Measurements from ENCODE around the gene STPG2. TPM values are rescaled to one million over a fixed set of nuclear protein-coding genes. Genes with fewer than 3 reads are reported as not detected.

STPG2 gene
- total RNA-seq, 1 donor from 2014 or later: 2.5 TPM

GRCh38 chr4:98170035-98170434 lies 26.8 kb upstream of the STPG2 start:
- no peak overlapping the region for H3K4me3 Mint-ChIP-seq (ENCODE audit: unreplicated experiment)
- no peaks in the 10 kb centered on the region for H3K9me3 Mint-ChIP-seq (ENCODE audit: unreplicated experiment)
- TF ChIP-seq, protein P1, sequence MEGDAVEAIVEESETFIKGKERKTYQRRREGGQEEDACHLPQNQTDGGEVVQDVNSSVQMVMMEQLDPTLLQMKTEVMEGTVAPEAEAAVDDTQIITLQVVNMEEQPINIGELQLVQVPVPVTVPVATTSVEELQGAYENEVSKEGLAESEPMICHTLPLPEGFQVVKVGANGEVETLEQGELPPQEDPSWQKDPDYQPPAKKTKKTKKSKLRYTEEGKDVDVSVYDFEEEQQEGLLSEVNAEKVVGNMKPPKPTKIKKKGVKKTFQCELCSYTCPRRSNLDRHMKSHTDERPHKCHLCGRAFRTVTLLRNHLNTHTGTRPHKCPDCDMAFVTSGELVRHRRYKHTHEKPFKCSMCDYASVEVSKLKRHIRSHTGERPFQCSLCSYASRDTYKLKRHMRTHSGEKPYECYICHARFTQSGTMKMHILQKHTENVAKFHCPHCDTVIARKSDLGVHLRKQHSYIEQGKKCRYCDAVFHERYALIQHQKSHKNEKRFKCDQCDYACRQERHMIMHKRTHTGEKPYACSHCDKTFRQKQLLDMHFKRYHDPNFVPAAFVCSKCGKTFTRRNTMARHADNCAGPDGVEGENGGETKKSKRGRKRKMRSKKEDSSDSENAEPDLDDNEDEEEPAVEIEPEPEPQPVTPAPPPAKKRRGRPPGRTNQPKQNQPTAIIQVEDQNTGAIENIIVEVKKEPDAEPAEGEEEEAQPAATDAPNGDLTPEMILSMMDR (IDR thresholded peaks at IDR 0.05; ENCODE audit: unreplicated experiment): no peak
- H3K4me1 Mint-ChIP-seq (ENCODE audit: unreplicated experiment): no peaks in the 10 kb centered on the region
- no peak overlapping the region for H3K27ac Mint-ChIP-seq (ENCODE audit: unreplicated experiment)
- H3K36me3 Mint-ChIP-seq (ENCODE audit: low read depth, unreplicated experiment): no peaks in the 10 kb centered on the region
- no peaks in the 10 kb centered on the region for H3K27me3 Mint-ChIP-seq (ENCODE audit: unreplicated experiment)
- no peak for DNase-seq (ENCODE audit: low spot score)

DNA sequence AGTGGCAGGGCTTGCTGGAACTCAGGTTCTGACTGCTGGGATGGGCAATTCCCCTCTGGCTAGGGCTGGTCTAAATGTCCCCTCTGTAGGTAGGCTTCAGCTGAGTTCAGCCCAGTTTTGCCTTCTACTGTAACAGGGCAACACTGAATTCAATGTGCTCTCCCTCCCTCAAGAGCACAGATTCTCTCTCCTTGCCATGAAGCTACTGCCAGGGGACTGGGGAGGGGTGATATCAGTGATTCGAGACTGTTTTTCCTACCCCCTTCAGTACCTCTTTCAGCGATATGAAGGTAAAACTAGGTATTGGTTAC lies 23.4 kb upstream of the STPG2 start:
- Mint-ChIP-seq H3K9me3 (ENCODE audit: unreplicated experiment) (no peaks in the 10 kb centered on the region), H3K4me3 (ENCODE audit: unreplicated experiment) (no peak overlapping the region), H3K36me3 (ENCODE audit: low read depth, unreplicated experiment) (no peaks in the 10 kb centered on the region), H3K4me1 (ENCODE audit: unreplicated experiment) (no peaks in the 10 kb centered on the region), H3K27ac (ENCODE audit: unreplicated experiment) (no peak overlapping the region), H3K27me3 (ENCODE audit: unreplicated experiment) (no peaks in the 10 kb centered on the region)
- no peak for DNase-seq (ENCODE audit: low spot score)
- TF ChIP-seq, protein P1 (IDR thresholded peaks at IDR 0.05; ENCODE audit: unreplicated experiment): no peak

DNA sequence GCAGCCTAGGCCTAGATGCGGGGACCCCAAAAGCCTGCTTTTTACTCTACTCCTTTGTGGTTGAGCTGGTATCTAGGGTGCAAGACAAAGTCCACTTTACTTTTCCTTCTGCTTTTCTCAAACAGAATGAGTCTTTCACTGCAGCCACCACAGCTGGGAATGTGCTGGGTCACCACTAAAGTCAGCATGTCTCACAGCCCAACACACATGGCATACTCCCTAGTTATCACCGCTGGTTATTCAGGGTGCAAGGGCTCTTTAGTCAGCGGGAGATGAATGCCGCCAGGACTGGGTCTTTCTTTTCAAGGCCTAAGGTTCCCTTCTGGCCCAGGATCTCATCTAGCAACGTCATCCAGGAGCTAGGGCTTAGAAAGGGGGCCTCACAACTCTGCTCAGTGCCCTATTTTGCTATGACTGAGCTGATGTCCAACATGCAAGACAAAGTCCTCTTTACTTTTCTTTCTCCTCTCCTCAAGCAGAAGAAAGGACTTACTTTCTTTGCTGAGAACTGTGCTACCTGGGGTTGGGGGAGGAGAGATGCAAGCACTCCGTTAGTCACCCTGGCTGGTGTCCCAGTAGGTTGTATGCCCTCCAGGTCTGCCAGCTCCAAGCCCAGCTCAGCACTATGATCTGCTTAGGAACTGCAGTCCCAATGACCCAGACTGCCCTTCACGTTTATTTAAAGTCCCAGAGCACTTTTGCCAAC lies 22.9 kb upstream of the STPG2 start:
- H3K4me3 Mint-ChIP-seq (ENCODE audit: unreplicated experiment): no peak overlapping the region
- H3K9me3 Mint-ChIP-seq (ENCODE audit: unreplicated experiment): no peaks in the 10 kb centered on the region
- no peaks in the 10 kb centered on the region for H3K36me3 Mint-ChIP-seq (ENCODE audit: low read depth, unreplicated experiment)
- no peak overlapping the region for H3K27ac Mint-ChIP-seq (ENCODE audit: unreplicated experiment)
- H3K27me3 Mint-ChIP-seq (ENCODE audit: unreplicated experiment): no peaks in the 10 kb centered on the region
- TF ChIP-seq, protein P1 (IDR thresholded peaks at IDR 0.05; ENCODE audit: unreplicated experiment): no peak
- no peak for DNase-seq (ENCODE audit: low spot score)
- H3K4me1 Mint-ChIP-seq (ENCODE audit: unreplicated experiment): no peaks in the 10 kb centered on the region

DNA sequence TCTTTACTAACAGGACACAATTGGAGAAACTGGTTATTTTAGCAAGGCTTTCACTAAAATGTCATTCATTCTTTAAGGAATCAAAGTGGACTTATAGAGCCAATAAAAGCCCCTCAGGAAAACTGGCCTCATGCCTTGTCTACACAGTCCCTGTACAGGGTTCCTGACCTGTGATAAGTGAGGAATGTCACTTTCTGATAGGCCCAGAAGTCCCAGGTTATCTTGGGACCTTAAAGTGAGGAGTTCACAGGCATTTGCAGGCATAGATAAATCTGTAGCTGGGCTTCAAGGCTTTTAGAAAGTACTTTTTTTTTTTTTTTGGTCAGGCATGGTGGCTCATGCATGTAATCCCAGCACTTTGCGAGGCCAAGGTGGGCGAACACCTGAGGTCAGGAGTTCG lies 19.4 kb upstream of the STPG2 start:
- Mint-ChIP-seq H3K36me3 (ENCODE audit: low read depth, unreplicated experiment) (no peaks in the 10 kb centered on the region), H3K4me3 (ENCODE audit: unreplicated experiment) (no peak overlapping the region), H3K9me3 (ENCODE audit: unreplicated experiment) (no peaks in the 10 kb centered on the region), H3K4me1 (ENCODE audit: unreplicated experiment) (no peaks in the 10 kb centered on the region), H3K27me3 (ENCODE audit: unreplicated experiment) (peaks cover 1% of the 10 kb centered on the region), H3K27ac (ENCODE audit: unreplicated experiment) (no peak overlapping the region)
- TF ChIP-seq, protein P1 (IDR thresholded peaks at IDR 0.05; ENCODE audit: unreplicated experiment): no peak
- DNase-seq (ENCODE audit: low spot score): no peak

DNA sequence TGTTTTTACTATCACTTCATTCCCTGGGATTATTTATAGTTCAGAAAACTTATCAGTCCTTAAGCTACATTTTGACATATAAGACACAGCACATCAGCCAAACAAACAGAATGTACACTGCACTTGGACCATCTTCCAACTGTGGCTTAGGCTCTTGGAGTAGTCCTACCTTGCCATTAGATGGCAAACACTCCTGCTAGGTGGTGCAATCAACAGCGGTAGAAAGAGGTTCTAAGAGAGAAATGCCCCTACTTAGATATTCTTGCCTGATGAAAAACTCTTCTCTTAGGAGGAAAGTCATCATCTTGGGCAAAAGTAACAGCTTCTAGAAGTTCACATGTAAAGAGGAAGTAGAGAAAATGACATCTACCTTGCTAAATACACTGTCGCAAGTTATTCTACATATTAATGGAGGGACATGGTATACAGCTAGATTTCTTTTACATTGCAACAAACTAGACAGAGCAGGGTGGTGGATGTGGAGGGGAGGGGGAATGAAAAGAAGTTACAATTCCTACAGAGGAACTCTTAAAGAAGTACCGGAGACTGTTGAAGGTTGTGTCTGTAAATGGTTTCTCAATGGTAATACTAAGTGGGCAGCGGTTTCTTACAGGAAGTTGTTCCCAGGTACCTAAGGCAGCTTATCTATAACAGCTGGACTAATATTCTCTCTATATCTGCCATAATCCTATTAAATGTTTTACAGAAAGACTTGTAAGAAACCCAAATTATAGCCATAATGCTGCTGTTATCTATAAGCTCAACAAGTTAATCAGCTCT lies 8.1 kb upstream of the STPG2 start:
- Mint-ChIP-seq H3K36me3 (ENCODE audit: low read depth, unreplicated experiment) (no peaks in the 10 kb centered on the region), H3K27me3 (ENCODE audit: unreplicated experiment) (peaks cover 2% of the 10 kb centered on the region), H3K4me3 (ENCODE audit: unreplicated experiment) (no peak overlapping the region), H3K4me1 (ENCODE audit: unreplicated experiment) (peaks cover 8% of the 10 kb centered on the region), H3K27ac (ENCODE audit: unreplicated experiment) (no peak overlapping the region), H3K9me3 (ENCODE audit: unreplicated experiment) (no peaks in the 10 kb centered on the region)
- DNase-seq (ENCODE audit: low spot score): no peak
- TF ChIP-seq, protein P1 (IDR thresholded peaks at IDR 0.05; ENCODE audit: unreplicated experiment): no peak
